K562 (cell line): ENCODE results near the gene NACC1. TPM values are rescaled to one million over a fixed set of nuclear protein-coding genes. Genes with fewer than 3 reads are reported as not detected.

Experiments
- CBFA2T2 ChIP-seq: fragments of 450-650 bp; conservative IDR thresholded peaks from 2 replicates; pipeline ENCODE4 v1.6.1; 2017; ENCODE audit warnings: mild to moderate bottlenecking
- CREBBP ChIP-seq: IDR thresholded peaks from one replicate; pipeline ENCODE4 v1.6.1; 2012; ENCODE audit warnings: low read depth, mild to moderate bottlenecking, control low read depth, inconsistent platforms, low read length
- CTCF ChIP-seq, 3 experiments: IDR thresholded peaks in 2 of 3; conservative IDR thresholded peaks in 1 of 3; 2 replicates each; pipeline ENCODE4 v1.5.1; 2011 to 2012; ENCODE audit warnings: low read length in 3 of 3, mild to moderate bottlenecking in 3 of 3, control low read depth in 2 of 3, improper control_type of control experiment in 1 of 3, inconsistent platforms in 1 of 3, low read depth in 1 of 3, mixed read lengths in 1 of 3, moderate library complexity in 1 of 3; ENCODE audit not compliant: insufficient read depth in 2 of 3
- ESRRA ChIP-seq: fragments of 450-650 bp; IDR thresholded peaks from 2 replicates; pipeline ENCODE4 v1.6.1; 2014; ENCODE audit warnings: low read depth, mild to moderate bottlenecking, moderate library complexity, borderline replicate concordance
- GTF2E2 ChIP-seq: fragments of 200-800 bp; sonication (Bioruptor generic); IDR thresholded peaks from 2 replicates; pipeline ENCODE4 v1.6.1; 2016; ENCODE audit warnings: missing genetic modification characterization, missing compliant biosample characterization
- IRF2 ChIP-seq: sonication (generic); formaldehyde crosslinking; IDR thresholded peaks from 2 replicates; pipeline ENCODE4 v1.8.1; 2022; ENCODE audit warnings: mild to moderate bottlenecking, missing genetic modification reagents
- KDM2B ChIP-seq: fragments of 250-450 bp; sonication (Bioruptor Pico); IDR thresholded peaks from 2 replicates; pipeline ENCODE4 v1.8.0; 2021; ENCODE audit warnings: mild to moderate bottlenecking, moderate library complexity
- KDM4B ChIP-seq, 2 experiments: fragments of 450-650 bp in 1 of 2; sonication (generic) in 1 of 2; IDR thresholded peaks; 2 replicates each; pipeline ENCODE4 v1.6.1; 2016 to 2017; ENCODE audit warnings: borderline replicate concordance in 2 of 2, antibody characterized with exemption in 1 of 2, low read depth in 1 of 2, mild to moderate bottlenecking in 1 of 2
- KLF10 ChIP-seq: fragments of 250-450 bp; sonication (Bioruptor Pico); IDR thresholded peaks from 2 replicates; pipeline ENCODE4 v1.6.1; 2021; ENCODE audit warnings: matching md5 sums
- NCOA4 ChIP-seq: fragments of 450-650 bp; IDR thresholded peaks from 2 replicates; pipeline ENCODE4 v1.6.1; 2018; ENCODE audit warnings: mild to moderate bottlenecking; ENCODE audit not compliant: partially characterized antibody
- NFE2L1 ChIP-seq: fragments of 450-650 bp; IDR thresholded peaks from 2 replicates; pipeline ENCODE4 v1.6.1; 2016; ENCODE audit warnings: missing genetic modification characterization, low read depth, mild to moderate bottlenecking, missing compliant biosample characterization, moderate library complexity, borderline replicate concordance
- PHTF2 ChIP-seq: fragments of 250-450 bp; sonication (Bioruptor Pico); IDR thresholded peaks from 2 replicates; pipeline ENCODE4 v1.5.0; 2021; ENCODE audit warnings: mild to moderate bottlenecking
- POLR2H ChIP-seq: IDR thresholded peaks from 2 replicates; pipeline ENCODE4 v1.6.1; 2016; ENCODE audit warnings: missing genetic modification characterization, low read depth, mild to moderate bottlenecking, control low read depth, missing compliant biosample characterization, moderate library complexity
- PRMT5 ChIP-seq: sonication (generic); formaldehyde crosslinking; IDR thresholded peaks from 2 replicates; pipeline ENCODE4 v1.5.0; 2020; ENCODE audit warnings: missing genetic modification reagents
- SRF ChIP-seq, 2 experiments: fragments of 250-450, 450-650 bp in 1 of 2; sonication (Bioruptor Pico) in 1 of 2; sonication (generic) in 1 of 2; formaldehyde crosslinking; IDR thresholded peaks; 2 replicates each; pipeline versions ENCODE4 v1.5.0 to v1.5.1; 2020 to 2022; ENCODE audit warnings: mild to moderate bottlenecking in 1 of 2, missing genetic modification reagents in 1 of 2
- TARDBP ChIP-seq: fragments of 450-650 bp; IDR thresholded peaks from 2 replicates; pipeline ENCODE4 v1.6.1; 2016
- TEAD1 ChIP-seq, 2 experiments: fragments of 450-650 bp in 1 of 2; sonication (generic) in 1 of 2; formaldehyde crosslinking; IDR thresholded peaks; 2 replicates each; pipeline versions ENCODE4 v1.4.0 to v1.8.0; 2020 to 2022; ENCODE audit warnings: mild to moderate bottlenecking in 2 of 2, missing genetic modification reagents in 1 of 2
- THAP12 ChIP-seq: fragments of 250-450 bp; sonication (Bioruptor Pico); IDR thresholded peaks from 2 replicates; pipeline ENCODE4 v1.9.0; 2021; ENCODE audit warnings: mild to moderate bottlenecking, inconsistent platforms
- TOE1 ChIP-seq, 2 experiments: fragments of 450-650 bp in 1 of 2; sonication (generic) in 1 of 2; formaldehyde crosslinking in 1 of 2; IDR thresholded peaks; 2 replicates each; pipeline versions ENCODE4 v1.7.1 to v1.8.0; 2016 to 2022; ENCODE audit warnings: borderline replicate concordance in 2 of 2, mild to moderate bottlenecking in 2 of 2, antibody characterized with exemption in 1 of 2, inconsistent platforms in 1 of 2, low read depth in 1 of 2, missing genetic modification reagents in 1 of 2, moderate library complexity in 1 of 2
- U2AF1 ChIP-seq: fragments of 200-400 bp; formaldehyde crosslinking; optimal IDR thresholded peaks from 2 replicates; pipeline ENCODE3; 2017; ENCODE audit warnings: mild to moderate bottlenecking, low read depth, low read length, moderate library complexity
- ZFPM2 ChIP-seq: fragments of 250-450 bp; sonication (Bioruptor Pico); IDR thresholded peaks from 2 replicates; pipeline ENCODE4 v1.5.1; 2022; ENCODE audit warnings: mild to moderate bottlenecking
- ZNF121 ChIP-seq: sonication (generic); formaldehyde crosslinking; conservative IDR thresholded peaks from 2 replicates; pipeline ENCODE4 v1.8.0; 2022; ENCODE audit warnings: missing genetic modification reagents
- ZNF134 ChIP-seq: fragments of 250-450 bp; sonication (Bioruptor Pico); conservative IDR thresholded peaks from 2 replicates; pipeline ENCODE4 v1.4.0; 2020
- ZNF511 ChIP-seq: sonication (generic); formaldehyde crosslinking; IDR thresholded peaks from 2 replicates; pipeline ENCODE4 v1.8.0; 2022; ENCODE audit warnings: mild to moderate bottlenecking, missing genetic modification reagents
- polyA plus RNA-seq, 8 experiments: library from polyadenylated mRNA; depleted of rRNA in 4 of 8; stranded (reverse) in 5 of 8; unstranded in 3 of 8; fragments of >200 nt; fragmentation: Nextera tagmentation in 2 of 8; fragmentation: Illumina TruSeq in 1 of 8; extraction: Ambion mirVana in 2 of 8; extraction: Trizol in 1 of 8; gene quantifications; 2 replicates each; pipeline versions ENCODE4 v1.2.1 to v1.2.3, GENCODE V29; 2011 to 2014; ENCODE audit warnings: inconsistent platforms in 1 of 8, missing spikeins in 1 of 8
- total RNA-seq, 7 experiments: library from RNA; depleted of rRNA in 6 of 7; stranded (reverse); fragments of >200 nt in 6 of 7; fragmentation: Illumina TruSeq in 2 of 7; extraction: Trizol in 2 of 7; gene quantifications; 2 replicates each; pipeline versions ENCODE4 v1.2.1 to v1.2.3, GENCODE V29; 2011 to 2021; ENCODE audit warnings: low replicate concordance in 1 of 7

Gene NACC1
- total and polyA plus RNA-seq, 9 of the 15 experiments (the other 6 are each of a cell fraction or from before 2014, with no cell fraction given), result 0.04 to 96.6 (median 25.8) TPM

- TF ChIP-seq TOE1 (IDR thresholded peaks at IDR 0.05; ENCODE audit: borderline replicate concordance) (peak; percentile 23; the same call in 1 of the 2 replicates), TOE1 (CRISPR knock-in tag; IDR thresholded peaks at IDR 0.05; ENCODE audit: borderline replicate concordance, low read depth) (no peak), KDM2B (no peak), KLF10 (CRISPR knock-in tag) (no peak), POLR2H (tag) (no peak), ZNF134 (CRISPR knock-in tag) (no peak), PRMT5 (no peak), GTF2E2 (tag) (no peak; the same call in none of the 2 replicates), CTCF (IDR thresholded peaks at IDR 0.05 in 2 of 3, conservative IDR thresholded peaks at IDR 0.05 in 1 of 3; ENCODE audit: insufficient read depth in 2 of 3, low read depth in 1 of 3, low read length in 3 of 3) (no peak), CREBBP (no peak), TARDBP (0 out of 2 replicates have a peak, but pooled peaks have one; percentile 52), ESRRA (no peak), SRF (CRISPR knock-in tag; IDR thresholded peaks at IDR 0.05) (peak in 1 of 2 experiments; percentile 49; a peak in 1 of 4 replicates), U2AF1 (no peak), NFE2L1 (tag) (no peak), PHTF2 (CRISPR knock-in tag) (no peak), ZNF121 (no peak), KDM4B (IDR thresholded peaks at IDR 0.05; ENCODE audit: borderline replicate concordance in 2 of 2, low read depth in 1 of 2) (no peak), THAP12 (CRISPR knock-in tag) (no peak), ZNF511 (CRISPR knock-in tag) (no peak), TEAD1 (CRISPR knock-in tag; IDR thresholded peaks at IDR 0.05) (no peak), CBFA2T2 (0 out of 2 replicates have a peak, but pooled peaks have one; percentile 4), NCOA4 (no peak), ZFPM2 (CRISPR knock-in tag) (no peak), IRF2 (CRISPR knock-in tag) (no peak)
Measured at GRCh38 chr19:13164343-13165161, 46.5 kb downstream of the NACC1 start (continued).
